HG03159 (cell line): ENCODE results near the gene JAK3.
"Not testable (repeated sequence)": the region's sequence is repeated elsewhere in the genome, so short reads cannot be mapped to it uniquely, and the experiment has no call there.

Source experiments
- ATAC-seq: cut with Tn5 transposase; IDR thresholded peaks from one replicate; pipeline ENCODE4 v1.9.1; 2021; ENCODE audit warnings: mild to moderate bottlenecking, moderate library complexity; ENCODE audit not compliant: unreplicated experiment

Gene JAK3

GRCh38 chr19:17807731-17808316, 40.0 kb downstream of the JAK3 start:
- no peak for ATAC-seq

- no peak for ATAC-seq
Observed at GRCh38 chr19:17806945-17807344, 40.8 kb downstream of the JAK3 start.

- ATAC-seq = no peak
Observed at GRCh38 chr19:17805427-17805826, 42.4 kb downstream of the JAK3 start.

GRCh38 chr19:17803264-17803896, 44.4 kb downstream of the JAK3 start:
- no peak for ATAC-seq

GRCh38 chr19:17802137-17802858, 45.5 kb downstream of the JAK3 start:
- ATAC-seq = no peak

GRCh38 chr19:17798599-17798998, 49.2 kb downstream of the JAK3 start:
- ATAC-seq = not testable (repeated sequence)

GRCh38 chr19:17797424-17798201, 50.2 kb downstream of the JAK3 start:
- ATAC-seq = no peak

GRCh38 chr19:17796838-17797423, 50.9 kb downstream of the JAK3 start:
- no peak for ATAC-seq

- no peak for ATAC-seq
Observed at GRCh38 chr19:17796013-17796837, 51.6 kb downstream of the JAK3 start.

GRCh38 chr19:17795495-17795856, 52.3 kb downstream of the JAK3 start:
- no peak for ATAC-seq

GRCh38 chr19:17794731-17795494, 52.9 kb downstream of the JAK3 start, which contains the start of gene B3GNT3:
TSS of gene B3GNT3 (plus strand) at chr19:17795138. CDS start at chr19:17807808, 12,670 bp downstream.
- ATAC-seq = no peak

GRCh38 chr19:17794412-17794730, 53.4 kb downstream of the JAK3 start:
- no peak for ATAC-seq

GRCh38 chr19:17790059-17790780, 57.6 kb downstream of the JAK3 start:
- no peak for ATAC-seq

- ATAC-seq = no peak
Observed at GRCh38 chr19:17788632-17789031, 59.1 kb downstream of the JAK3 start.

GRCh38 chr19:17787274-17787913, 60.4 kb downstream of the JAK3 start:
- no peak for ATAC-seq

- ATAC-seq = no peak
Observed at GRCh38 chr19:17784201-17785008, 63.4 kb downstream of the JAK3 start.

GRCh38 chr19:17783721-17784120, 64.1 kb downstream of the JAK3 start:
- not testable (repeated sequence) for ATAC-seq

GRCh38 chr19:17780781-17781180, 67.0 kb downstream of the JAK3 start:
- ATAC-seq = no peak
